ENCODE results near the gene KLC3. TPM values are rescaled to one million over a fixed set of nuclear protein-coding genes. Genes with fewer than 3 reads are reported as not detected.
"Not testable (repeated sequence)": the region's sequence is repeated elsewhere in the genome, so short reads cannot be mapped to it uniquely, and the experiment has no call there.

KLC3 gene
- total RNA-seq, 1 donor from 2014 or later = 0.22 TPM

DNA sequence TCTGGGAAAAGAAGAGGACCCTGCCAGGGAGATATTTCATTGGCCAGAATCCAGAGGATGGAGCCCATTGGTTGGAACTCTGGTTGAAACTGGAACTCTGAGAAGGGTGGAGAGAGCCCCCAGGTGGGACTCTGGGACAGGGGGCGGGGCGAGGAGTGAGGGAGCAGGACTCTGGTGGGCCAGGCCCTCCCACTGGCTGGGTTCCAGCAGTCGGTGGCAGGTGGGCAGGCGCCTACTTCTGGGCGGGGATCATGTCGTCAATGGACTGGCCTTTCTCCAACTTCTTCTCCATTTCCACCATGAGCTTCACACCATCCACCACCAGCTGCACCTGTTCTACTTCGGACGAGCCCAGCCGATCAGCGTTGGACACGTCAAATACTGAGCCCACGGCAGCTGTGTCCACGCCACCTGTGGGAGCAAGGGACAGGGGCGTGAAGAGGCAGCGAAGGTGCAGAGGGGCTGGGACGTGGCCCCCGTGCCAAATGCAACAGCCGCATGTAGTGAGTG, 34.0 kb upstream of the KLC3 start:
- H3K27me3 Mint-ChIP-seq (ENCODE audit: low read depth) = no peaks in the 10 kb centered on the region
- no peak overlapping the region for H3K27ac Mint-ChIP-seq (ENCODE audit: unreplicated experiment)
- H3K4me3 Mint-ChIP-seq (ENCODE audit: unreplicated experiment) = no peak overlapping the region
- no peaks in the 10 kb centered on the region for H3K36me3 Mint-ChIP-seq (ENCODE audit: low read depth)
- H3K9me3 Mint-ChIP-seq (ENCODE audit: low read depth) = no peaks in the 10 kb centered on the region
- peaks cover 6% of the 10 kb centered on the region for H3K4me1 Mint-ChIP-seq (ENCODE audit: low read depth)
- no peak for DNase-seq (ENCODE audit: low spot score)
- TF ChIP-seq, protein P1, sequence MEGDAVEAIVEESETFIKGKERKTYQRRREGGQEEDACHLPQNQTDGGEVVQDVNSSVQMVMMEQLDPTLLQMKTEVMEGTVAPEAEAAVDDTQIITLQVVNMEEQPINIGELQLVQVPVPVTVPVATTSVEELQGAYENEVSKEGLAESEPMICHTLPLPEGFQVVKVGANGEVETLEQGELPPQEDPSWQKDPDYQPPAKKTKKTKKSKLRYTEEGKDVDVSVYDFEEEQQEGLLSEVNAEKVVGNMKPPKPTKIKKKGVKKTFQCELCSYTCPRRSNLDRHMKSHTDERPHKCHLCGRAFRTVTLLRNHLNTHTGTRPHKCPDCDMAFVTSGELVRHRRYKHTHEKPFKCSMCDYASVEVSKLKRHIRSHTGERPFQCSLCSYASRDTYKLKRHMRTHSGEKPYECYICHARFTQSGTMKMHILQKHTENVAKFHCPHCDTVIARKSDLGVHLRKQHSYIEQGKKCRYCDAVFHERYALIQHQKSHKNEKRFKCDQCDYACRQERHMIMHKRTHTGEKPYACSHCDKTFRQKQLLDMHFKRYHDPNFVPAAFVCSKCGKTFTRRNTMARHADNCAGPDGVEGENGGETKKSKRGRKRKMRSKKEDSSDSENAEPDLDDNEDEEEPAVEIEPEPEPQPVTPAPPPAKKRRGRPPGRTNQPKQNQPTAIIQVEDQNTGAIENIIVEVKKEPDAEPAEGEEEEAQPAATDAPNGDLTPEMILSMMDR (IDR thresholded peaks at IDR 0.05) = no peak

DNA sequence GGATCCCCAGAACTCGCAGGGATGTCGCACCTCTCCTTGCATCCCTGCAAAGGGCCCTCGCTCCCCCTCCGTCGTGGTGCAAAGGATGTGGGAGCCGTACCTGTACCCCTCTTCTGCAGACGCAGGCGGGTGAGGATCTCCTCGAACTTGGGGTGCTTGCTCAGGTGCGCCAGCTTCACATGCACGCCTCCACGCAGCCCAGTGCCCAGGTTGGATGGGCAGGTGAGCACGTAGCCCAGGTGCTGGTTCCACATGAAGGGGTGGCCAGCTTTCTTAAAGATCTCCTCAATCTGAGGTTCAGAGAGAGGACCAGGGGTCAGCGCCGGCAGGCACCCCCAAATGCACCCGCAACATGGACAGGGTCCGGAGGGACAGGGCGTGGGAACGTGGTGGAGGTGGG, 33.2 kb upstream of the KLC3 start:
- peaks cover 6% of the 10 kb centered on the region for H3K4me1 Mint-ChIP-seq (ENCODE audit: low read depth)
- H3K9me3 Mint-ChIP-seq (ENCODE audit: low read depth) = no peaks in the 10 kb centered on the region
- H3K4me3 Mint-ChIP-seq (ENCODE audit: unreplicated experiment) = no peak overlapping the region
- H3K27ac Mint-ChIP-seq (ENCODE audit: unreplicated experiment) = no peak overlapping the region
- no peaks in the 10 kb centered on the region for H3K36me3 Mint-ChIP-seq (ENCODE audit: low read depth)
- H3K27me3 Mint-ChIP-seq (ENCODE audit: low read depth) = no peaks in the 10 kb centered on the region
- no peak for DNase-seq (ENCODE audit: low spot score)
- TF ChIP-seq, protein P1 (IDR thresholded peaks at IDR 0.05) = no peak

DNA sequence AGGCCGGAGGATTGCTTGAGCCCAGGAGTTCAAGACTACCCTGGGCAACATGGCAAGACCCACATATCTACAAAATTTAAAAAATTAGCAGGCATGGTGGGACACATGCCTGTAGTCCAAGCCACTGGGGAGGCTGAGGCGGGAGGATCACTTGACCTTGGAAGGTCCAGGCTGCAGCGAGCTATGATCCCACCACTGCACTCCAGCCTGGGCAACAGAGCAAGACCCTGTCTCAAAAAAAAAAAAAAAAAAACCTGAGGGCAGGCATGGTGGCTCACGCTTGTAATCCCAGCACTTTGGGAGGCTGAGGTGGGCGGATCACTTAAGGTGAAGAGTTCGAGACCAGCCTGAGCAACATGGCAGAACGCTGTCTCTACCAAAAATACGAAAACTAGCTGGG, 31.2 kb upstream of the KLC3 start:
- H3K36me3 Mint-ChIP-seq (ENCODE audit: low read depth); H3K4me3 Mint-ChIP-seq (ENCODE audit: unreplicated experiment); DNase-seq (ENCODE audit: low spot score); H3K4me1 Mint-ChIP-seq (ENCODE audit: low read depth); H3K27me3 Mint-ChIP-seq (ENCODE audit: low read depth); H3K27ac Mint-ChIP-seq (ENCODE audit: unreplicated experiment); H3K9me3 Mint-ChIP-seq (ENCODE audit: low read depth): not testable (repeated sequence)

DNA sequence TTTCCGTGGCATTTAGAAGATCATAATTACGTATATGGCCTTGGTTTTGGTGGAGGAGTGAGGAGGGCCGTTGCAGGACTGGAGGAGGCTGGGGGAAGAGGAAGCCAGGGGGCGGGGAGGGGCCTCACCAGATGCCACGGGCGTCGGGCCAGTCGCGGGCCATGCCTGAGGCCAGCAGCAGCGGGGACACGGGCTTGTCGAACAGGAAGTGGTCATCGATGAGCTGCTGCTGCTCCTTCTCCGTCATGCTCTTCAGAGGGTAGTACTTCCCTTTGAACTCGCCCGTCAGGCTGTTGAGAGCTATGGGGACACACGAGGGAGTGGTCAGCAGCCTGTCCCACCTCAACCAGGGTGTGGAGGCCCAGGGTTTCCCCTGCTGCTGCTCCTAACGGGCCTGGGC, 28.9 kb upstream of the KLC3 start:
- DNase-seq (ENCODE audit: low spot score) = no peak
- Mint-ChIP-seq H3K9me3 (ENCODE audit: low read depth) (no peaks in the 10 kb centered on the region), H3K27ac (ENCODE audit: unreplicated experiment) (no peak overlapping the region), H3K36me3 (ENCODE audit: low read depth) (no peaks in the 10 kb centered on the region), H3K27me3 (ENCODE audit: low read depth) (peaks cover 19% of the 10 kb centered on the region), H3K4me3 (ENCODE audit: unreplicated experiment) (no peak overlapping the region), H3K4me1 (ENCODE audit: low read depth) (no peaks in the 10 kb centered on the region)
- TF ChIP-seq, protein P1 (IDR thresholded peaks at IDR 0.05) = no peak

DNA sequence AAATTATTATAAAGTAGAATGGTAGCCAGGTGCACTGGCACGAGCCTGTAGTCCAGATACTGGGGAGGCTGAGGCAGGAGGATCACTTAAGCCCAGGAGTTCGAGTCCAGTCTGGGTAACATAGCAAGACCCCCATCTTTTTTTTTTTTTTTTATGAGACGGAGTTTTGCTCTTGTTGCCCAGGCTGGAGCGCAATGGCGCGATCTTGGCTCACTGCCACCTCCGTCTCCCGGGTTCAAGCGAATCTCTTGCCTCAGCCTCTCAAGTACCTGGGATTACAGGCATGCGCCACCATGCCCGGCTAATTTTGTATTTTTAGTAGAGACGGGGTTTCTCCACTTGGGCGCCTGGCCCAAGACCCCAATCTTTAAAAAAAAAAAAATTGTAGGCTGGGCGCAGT, 28.3 kb upstream of the KLC3 start:
- H3K4me3 Mint-ChIP-seq (ENCODE audit: unreplicated experiment); H3K36me3 Mint-ChIP-seq (ENCODE audit: low read depth); H3K4me1 Mint-ChIP-seq (ENCODE audit: low read depth); DNase-seq (ENCODE audit: low spot score); H3K27ac Mint-ChIP-seq (ENCODE audit: unreplicated experiment); H3K9me3 Mint-ChIP-seq (ENCODE audit: low read depth): not testable (repeated sequence)
- H3K27me3 Mint-ChIP-seq (ENCODE audit: low read depth) = peaks cover 23% of the 10 kb centered on the region

DNA sequence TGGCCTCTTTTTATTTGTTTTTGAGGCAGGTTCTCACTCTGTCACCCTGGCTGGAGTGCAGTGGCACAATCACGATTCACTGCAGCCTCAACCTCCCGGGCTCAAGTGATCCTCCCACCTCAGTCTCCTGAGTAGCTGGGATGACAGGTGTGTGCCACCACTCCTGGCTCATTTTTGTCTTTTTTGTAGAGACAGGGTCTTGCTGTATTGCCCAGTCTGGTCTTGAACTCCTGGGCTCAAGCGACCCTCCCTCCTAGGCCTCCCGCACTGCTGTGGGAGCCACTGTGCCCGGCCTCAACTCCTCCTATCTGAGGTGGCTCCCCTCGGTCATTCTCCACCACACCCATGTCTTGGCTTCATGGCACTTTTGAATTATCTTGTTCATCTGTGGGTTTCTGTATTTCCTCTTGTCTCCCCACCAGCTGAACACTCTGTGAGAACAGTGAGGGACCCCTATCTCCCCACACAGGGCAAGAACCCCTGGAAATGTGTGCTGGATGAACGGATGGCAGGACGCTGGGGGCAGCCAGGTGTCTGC, 25.8 kb upstream of the KLC3 start:
- Mint-ChIP-seq H3K27ac (ENCODE audit: unreplicated experiment) (no peak overlapping the region), H3K27me3 (ENCODE audit: low read depth) (peaks cover 31% of the 10 kb centered on the region), H3K9me3 (ENCODE audit: low read depth) (no peaks in the 10 kb centered on the region), H3K36me3 (ENCODE audit: low read depth) (no peaks in the 10 kb centered on the region), H3K4me3 (ENCODE audit: unreplicated experiment) (no peak overlapping the region), H3K4me1 (ENCODE audit: low read depth) (no peaks in the 10 kb centered on the region)
- no peak for DNase-seq (ENCODE audit: low spot score)
- TF ChIP-seq, protein P1 (IDR thresholded peaks at IDR 0.05) = no peak
